Esophagus muscularis mucosa (tissue), 4 donors: Measurements from ENCODE around the gene PAPOLG. TPM values are rescaled to one million over a fixed set of nuclear protein-coding genes. Genes with fewer than 3 reads are reported as not detected.

Experiments
- DNase-seq: peaks from one replicate; pipeline ENCODE4 v3.0.0-alpha.2; 2017; ENCODE audit errors: extremely low spot score
- H3K27ac ChIP-seq, 4 donors: fragments of 200-600 bp; sonication (generic); replicated peaks in 1 of 4; 1 replicate in 3 of 4; 2 replicates in 1 of 4; pipeline ENCODE4 v1.5.1; 2016 to 2019; ENCODE audit warnings: mild to moderate bottlenecking in 1 of 4
- H3K27me3 ChIP-seq, 4 donors: fragments of 200-600 bp; sonication (generic); one replicate each; pipeline versions ENCODE4 v1.5.1 to v1.6.0; 2016 to 2019
- H3K36me3 ChIP-seq, 4 donors: fragments of 200-600 bp; sonication (generic); one replicate each; pipeline ENCODE4 v1.5.1; 2016 to 2019
- H3K4me1 ChIP-seq, 4 donors: fragments of 200-600 bp; sonication (generic); one replicate each; pipeline ENCODE4 v1.5.1; 2016 to 2019
- H3K4me3 ChIP-seq, 4 donors: fragments of 200-600 bp; sonication (generic); 1 replicate in 2 of 4; 2 replicates in 2 of 4; pipeline ENCODE4 v1.5.1; 2016 to 2019; ENCODE audit warnings: mild to moderate bottlenecking in 4 of 4, moderate library complexity in 1 of 4
- H3K9me3 ChIP-seq, 4 donors: fragments of 200-600 bp; sonication (generic); 1 replicate in 3 of 4; 2 replicates in 1 of 4; pipeline ENCODE4 v1.5.1; 2016 to 2019
- EP300 ChIP-seq: sonication (generic); formaldehyde crosslinking; IDR thresholded peaks from one replicate; pipeline ENCODE4 v1.6.1; 2017; ENCODE audit warnings: antibody characterized with exemption
- POLR2A ChIP-seq: fragments of 450-650 bp; IDR thresholded peaks from one replicate; pipeline ENCODE4 v1.6.1; 2017; ENCODE audit warnings: antibody characterized with exemption, moderate library complexity, mild to moderate bottlenecking, low read depth
- POLR2AphosphoS5 ChIP-seq, 2 donors: sonication (generic); formaldehyde crosslinking; IDR thresholded peaks; one replicate each; pipeline ENCODE4 v1.6.1; 2017; ENCODE audit warnings: antibody characterized with exemption in 2 of 2
- WGBS: methylation state at CpG from one replicate; pipeline ENCODE4 v1.1.5; 2018; 5-methylcytosine and 5-hydroxymethylcytosine counted together
- intact Hi-C: fragments of 100-400 bp; cut with DNase I; formaldehyde crosslinking; loops from one replicate; pipeline ENCODE4 v1.15.1; 2023
- total RNA-seq, 4 donors: library from RNA; depleted of rRNA; stranded (reverse); fragments of >200 nt; gene quantifications; one replicate each; pipeline versions ENCODE4 v1.1.0 to v1.2.1, GENCODE V29; 2016
- TF ChIP-seq, protein P1 (sequence below), 3 experiments: fragments of 200-600 bp in 2 of 3; fragments of 450-650 bp in 1 of 3; sonication (generic) in 2 of 3; IDR thresholded peaks; one replicate each; pipeline ENCODE4 v1.5.1; 2017 to 2019; ENCODE audit warnings: antibody characterized with exemption in 3 of 3, mild to moderate bottlenecking in 2 of 3, moderate library complexity in 1 of 3

Gene PAPOLG
- total RNA-seq, 4 donors from 2014 or later, result 11.9 to 16.0 (median 13.9) TPM

- no peak for DNase-seq
- H3K36me3 ChIP-seq, result peaks cover 29 to 48% (median 42%) of the 10 kb centered on the region in 4 donors
- H3K9me3 ChIP-seq, result no peaks in the 10 kb centered on the region
- peaks cover 0 to 26% (median 26%) of the 10 kb centered on the region in 4 donors for H3K4me1 ChIP-seq
- no peaks in the 10 kb centered on the region for H3K27me3 ChIP-seq
- TF ChIP-seq, protein P1, sequence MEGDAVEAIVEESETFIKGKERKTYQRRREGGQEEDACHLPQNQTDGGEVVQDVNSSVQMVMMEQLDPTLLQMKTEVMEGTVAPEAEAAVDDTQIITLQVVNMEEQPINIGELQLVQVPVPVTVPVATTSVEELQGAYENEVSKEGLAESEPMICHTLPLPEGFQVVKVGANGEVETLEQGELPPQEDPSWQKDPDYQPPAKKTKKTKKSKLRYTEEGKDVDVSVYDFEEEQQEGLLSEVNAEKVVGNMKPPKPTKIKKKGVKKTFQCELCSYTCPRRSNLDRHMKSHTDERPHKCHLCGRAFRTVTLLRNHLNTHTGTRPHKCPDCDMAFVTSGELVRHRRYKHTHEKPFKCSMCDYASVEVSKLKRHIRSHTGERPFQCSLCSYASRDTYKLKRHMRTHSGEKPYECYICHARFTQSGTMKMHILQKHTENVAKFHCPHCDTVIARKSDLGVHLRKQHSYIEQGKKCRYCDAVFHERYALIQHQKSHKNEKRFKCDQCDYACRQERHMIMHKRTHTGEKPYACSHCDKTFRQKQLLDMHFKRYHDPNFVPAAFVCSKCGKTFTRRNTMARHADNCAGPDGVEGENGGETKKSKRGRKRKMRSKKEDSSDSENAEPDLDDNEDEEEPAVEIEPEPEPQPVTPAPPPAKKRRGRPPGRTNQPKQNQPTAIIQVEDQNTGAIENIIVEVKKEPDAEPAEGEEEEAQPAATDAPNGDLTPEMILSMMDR (IDR thresholded peaks at IDR 0.05), result no peak
- no peak for TF ChIP-seq POLR2A
- TF ChIP-seq POLR2AphosphoS5 (IDR thresholded peaks at IDR 0.05), result no peak
- no peak for TF ChIP-seq EP300
- intact Hi-C loops, result loop anchor here (5.0 kb wide), 1 partner anchor 118 kb away; no protein-coding TSS in a partner anchor
- WGBS, result 91% methylated on average over 1 of the region's 1 CpG
- no peak overlapping the region for H3K4me3 ChIP-seq
- no peak overlapping the region for H3K27ac ChIP-seq
Measured at GRCh38 chr2:60759654-60760053, 3.6 kb downstream of the PAPOLG start.

DNA sequence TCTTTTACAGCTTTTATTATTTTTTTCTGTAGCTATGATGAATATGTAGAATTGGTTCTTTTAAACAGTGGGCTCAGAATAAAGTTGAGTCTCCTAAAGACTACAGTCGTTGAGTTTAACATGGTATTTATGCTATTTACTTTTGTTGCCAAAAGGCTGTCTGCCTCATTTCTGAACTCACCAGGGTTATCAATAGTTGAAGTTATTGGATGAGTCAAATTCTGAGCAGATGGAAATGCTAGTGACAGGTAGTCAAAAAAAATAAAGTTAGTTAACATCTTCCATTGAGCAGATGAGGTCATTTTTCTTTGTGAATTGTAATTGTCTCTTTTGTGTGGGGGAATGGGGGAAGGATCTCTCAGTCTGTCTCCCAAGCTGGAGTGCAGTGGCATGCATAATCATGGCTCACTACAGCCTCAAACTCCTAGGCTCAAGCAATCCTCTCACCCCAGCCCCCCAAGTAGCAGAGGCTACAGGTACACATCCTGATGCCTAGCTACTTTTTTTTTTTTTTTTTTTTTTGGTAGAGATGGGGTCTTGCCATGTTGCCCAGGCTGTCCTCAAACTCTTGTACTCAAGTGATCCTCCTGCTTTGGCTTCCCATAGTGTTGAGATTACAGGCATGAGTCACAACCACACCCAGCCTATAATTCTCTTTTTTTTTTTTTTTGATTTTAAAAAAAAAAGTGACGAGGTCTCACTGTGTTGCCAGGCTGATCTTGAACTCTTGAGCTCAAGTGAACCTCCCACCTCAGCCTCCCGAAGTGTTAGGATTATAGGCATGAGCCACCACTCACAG is 8.9 kb downstream of the PAPOLG start:
- Histone ChIP-seq H3K9me3 (no peaks in the 10 kb centered on the region), H3K27me3 (no peaks in the 10 kb centered on the region), H3K27ac (no peak overlapping the region), H3K4me1 (no peaks in the 10 kb centered on the region), H3K36me3 (peaks cover 33 to 92% (median 68%) of the 10 kb centered on the region in 4 donors), H3K4me3 (no peak overlapping the region)
- TF ChIP-seq, protein P1 (IDR thresholded peaks at IDR 0.05), result no peak
- TF ChIP-seq POLR2A, result no peak
- TF ChIP-seq POLR2AphosphoS5 (IDR thresholded peaks at IDR 0.05), result no peak
- TF ChIP-seq EP300, result no peak
- WGBS, result 89% methylated on average over 3 of the region's 3 CpGs
- DNase-seq, result no peak
- intact Hi-C loops, result no loop called here

- intact Hi-C loops, result no loop called here
- Histone ChIP-seq H3K4me3 (no peak overlapping the region), H3K27ac (no peak overlapping the region), H3K4me1 (no peaks in the 10 kb centered on the region), H3K27me3 (no peaks in the 10 kb centered on the region), H3K9me3 (no peaks in the 10 kb centered on the region), H3K36me3 (peaks cover 28 to 92% (median 69%) of the 10 kb centered on the region in 4 donors)
- no peak for TF ChIP-seq POLR2AphosphoS5 (IDR thresholded peaks at IDR 0.05)
- TF ChIP-seq POLR2A, result no peak
- TF ChIP-seq, protein P1 (IDR thresholded peaks at IDR 0.05), result no peak
- no peak for TF ChIP-seq EP300
- DNase-seq, result no peak
- 95% methylated on average over 3 of the region's 3 CpGs for WGBS
Measured at GRCh38 chr2:60766283-60766682, 10.2 kb downstream of the PAPOLG start.

- Histone ChIP-seq H3K9me3 (no peaks in the 10 kb centered on the region), H3K27me3 (no peaks in the 10 kb centered on the region), H3K36me3 (peaks cover 55 to 100% (median 81%) of the 10 kb centered on the region in 4 donors), H3K27ac (no peak overlapping the region), H3K4me3 (no peak overlapping the region), H3K4me1 (no peaks in the 10 kb centered on the region)
- intact Hi-C loops, result no loop called here
- TF ChIP-seq EP300 (no peak), POLR2A (no peak), POLR2AphosphoS5 (IDR thresholded peaks at IDR 0.05) (no peak)
- TF ChIP-seq, protein P1 (IDR thresholded peaks at IDR 0.05), result no peak
- 98% methylated on average over 3 of the region's 3 CpGs for WGBS
- no peak for DNase-seq
Measured at GRCh38 chr2:60771508-60771907, 15.4 kb downstream of the PAPOLG start.
